OCI-LY7 (cell line): Measurements from ENCODE around the gene CD69.

Source experiments
- EZH2phosphoT487 ChIP-seq: fragments of 200-600 bp; sonication (generic); IDR thresholded peaks from 2 replicates; pipeline ENCODE4 v1.6.1; 2018; ENCODE audit warnings: low read depth, borderline replicate concordance, mild to moderate bottlenecking, mixed run types, antibody characterized with exemption, low read length, moderate library complexity, mixed read lengths
- TF ChIP-seq, protein P1 (sequence below): fragments of 200-600 bp; sonication (generic); conservative IDR thresholded peaks from 2 replicates; pipeline ENCODE4 v1.5.1; 2014; ENCODE audit warnings: mild to moderate bottlenecking, antibody characterized with exemption, low read length, moderate library complexity, mixed read lengths

DNA sequence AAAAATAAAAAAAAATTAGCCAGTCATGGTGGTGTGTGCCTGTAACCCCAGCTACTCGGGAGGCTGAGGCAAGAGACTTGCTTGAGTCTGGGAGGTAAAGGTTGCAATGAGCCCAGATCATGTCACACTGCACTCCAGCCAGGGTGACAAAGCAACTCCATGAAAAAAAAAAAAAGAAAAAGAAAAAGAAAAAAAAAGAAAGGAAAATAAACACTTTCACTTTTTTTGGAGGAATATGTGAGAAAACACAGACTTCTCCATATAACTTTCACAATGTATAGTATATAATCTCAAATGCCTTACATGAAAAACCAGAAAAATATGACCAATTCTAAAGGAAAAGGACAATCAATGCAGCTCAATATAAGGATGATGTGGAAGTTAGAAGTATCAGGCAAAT, 36.7 kb downstream of the CD69 start:
- TF ChIP-seq, protein P1, sequence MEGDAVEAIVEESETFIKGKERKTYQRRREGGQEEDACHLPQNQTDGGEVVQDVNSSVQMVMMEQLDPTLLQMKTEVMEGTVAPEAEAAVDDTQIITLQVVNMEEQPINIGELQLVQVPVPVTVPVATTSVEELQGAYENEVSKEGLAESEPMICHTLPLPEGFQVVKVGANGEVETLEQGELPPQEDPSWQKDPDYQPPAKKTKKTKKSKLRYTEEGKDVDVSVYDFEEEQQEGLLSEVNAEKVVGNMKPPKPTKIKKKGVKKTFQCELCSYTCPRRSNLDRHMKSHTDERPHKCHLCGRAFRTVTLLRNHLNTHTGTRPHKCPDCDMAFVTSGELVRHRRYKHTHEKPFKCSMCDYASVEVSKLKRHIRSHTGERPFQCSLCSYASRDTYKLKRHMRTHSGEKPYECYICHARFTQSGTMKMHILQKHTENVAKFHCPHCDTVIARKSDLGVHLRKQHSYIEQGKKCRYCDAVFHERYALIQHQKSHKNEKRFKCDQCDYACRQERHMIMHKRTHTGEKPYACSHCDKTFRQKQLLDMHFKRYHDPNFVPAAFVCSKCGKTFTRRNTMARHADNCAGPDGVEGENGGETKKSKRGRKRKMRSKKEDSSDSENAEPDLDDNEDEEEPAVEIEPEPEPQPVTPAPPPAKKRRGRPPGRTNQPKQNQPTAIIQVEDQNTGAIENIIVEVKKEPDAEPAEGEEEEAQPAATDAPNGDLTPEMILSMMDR: no peak
- no peak for TF ChIP-seq EZH2phosphoT487
